Caco-2 (cell line): Measurements from ENCODE around the gene PLPP1. TPM values are rescaled to one million over a fixed set of nuclear protein-coding genes. Genes with fewer than 3 reads are reported as not detected.

ENCODE experiments used
- BruUV-seq: library from RNA; stranded (reverse); fragments of 400-500 nt; replicated peaks from 2 replicates; lab custom pipeline; 2021; lab: Mats Ljungman, UMichigan
- CTCF ChIA-PET: fragments of 300-600 bp; sonication (Branson Sonifier 250); formaldehyde crosslinking; loops from one replicate; lab custom pipeline; 2022; ENCODE audit warnings: antibody characterized with exemption; lab: Charles Lee
- POLR2A ChIA-PET: fragments of 300-600 bp; sonication (Branson Sonifier 250); formaldehyde crosslinking; loops from one replicate; lab custom pipeline; 2022; ENCODE audit warnings: antibody characterized with exemption; lab: Charles Lee
- DNase-seq, 2 experiments: peaks; one replicate each; pipeline versions ENCODE4 v3.0.0 to v3.0.0-alpha.2; 2020 to 2022
- H3K27me3 ChIP-seq: replicated peaks from 2 replicates; pipeline ENCODE4 v1.6.0; 2011; ENCODE audit warnings: low read length; ENCODE audit not compliant: control insufficient read depth, insufficient read depth
- H3K36me3 ChIP-seq: 2 replicates; pipeline ENCODE4 v1.5.1; 2011; ENCODE audit warnings: low read length; ENCODE audit not compliant: control insufficient read depth, insufficient read depth
- H3K4me1 ChIP-seq: fragments of 250-450 bp; sonication (Bioruptor Pico); 2 replicates; pipeline ENCODE4 v1.5.1; 2020; ENCODE audit warnings: mild to moderate bottlenecking
- H3K4me3 ChIP-seq: 2 replicates; pipeline ENCODE4 v1.5.1; 2011; ENCODE audit warnings: low read depth, mild to moderate bottlenecking, control low read depth, low read length
- H3K9me3 ChIP-seq: fragments of 250-450 bp; sonication (Bioruptor Pico); 2 replicates; pipeline ENCODE4 v1.5.1; 2020; ENCODE audit warnings: mild to moderate bottlenecking, moderate library complexity
- H3K27ac Mint-ChIP-seq: one replicate; pipeline ENCODE4 v1.8.0; 2022; ENCODE audit warnings: mixed read lengths; ENCODE audit not compliant: unreplicated experiment
- H3K27me3 Mint-ChIP-seq: one replicate; pipeline ENCODE4 v1.8.0; 2022; ENCODE audit warnings: mixed read lengths; ENCODE audit not compliant: insufficient read depth, unreplicated experiment
- H3K36me3 Mint-ChIP-seq: one replicate; pipeline ENCODE4 v1.8.0; 2022; ENCODE audit warnings: mild to moderate bottlenecking, mixed read lengths; ENCODE audit not compliant: insufficient read depth, unreplicated experiment
- H3K4me1 Mint-ChIP-seq: one replicate; pipeline ENCODE4 v1.8.0; 2022; ENCODE audit warnings: low read depth, mixed read lengths; ENCODE audit not compliant: unreplicated experiment
- H3K4me3 Mint-ChIP-seq: one replicate; pipeline ENCODE4 v1.8.0; 2022; ENCODE audit warnings: mild to moderate bottlenecking, moderate library complexity, mixed read lengths; ENCODE audit not compliant: unreplicated experiment
- H3K9me3 Mint-ChIP-seq: one replicate; pipeline ENCODE4 v1.8.0; 2022; ENCODE audit warnings: mixed read lengths; ENCODE audit not compliant: unreplicated experiment
- CTCF ChIP-seq, 2 experiments: fragments of 200-600 bp in 1 of 2; IDR thresholded peaks; 1 replicate in 1 of 2; 2 replicates in 1 of 2; pipeline versions ENCODE4 v1.5.1 to v1.8.0; 2011 to 2022; ENCODE audit warnings: antibody characterized with exemption in 1 of 2, control low read depth in 1 of 2, inconsistent platforms in 1 of 2, low read depth in 1 of 2, low read length in 1 of 2, mild to moderate bottlenecking in 1 of 2, moderate library complexity in 1 of 2; ENCODE audit not compliant: insufficient read depth in 1 of 2, severe bottlenecking in 1 of 2, unreplicated experiment in 1 of 2
- intact Hi-C: fragments of 100-400 bp; cut with micrococcal nuclease; formaldehyde crosslinking; loops from one replicate; pipeline ENCODE4 v1.10.0; 2022; ENCODE audit not compliant: unreplicated experiment
- total RNA-seq: library from RNA; stranded (reverse); gene quantifications from 2 replicates; pipeline ENCODE4 v1.2.3, GENCODE V29; 2022

The PLPP1 gene
- total RNA-seq, 1 experiment from 2014 or later: 49.4 TPM

GRCh38 chr5:55427157-55427556 lies 107.6 kb downstream of the PLPP1 start:
- peaks cover 9% of the 10 kb centered on the region for H3K36me3 ChIP-seq
- peaks cover 4% of the 10 kb centered on the region; the same call in 1 of the 2 replicates for H3K9me3 ChIP-seq
- no TSS peak for BruUV-seq
- CTCF ChIA-PET: interaction anchor here (0.6 kb wide), 1 partner anchor 937 kb away, joined by 5 read pairs; no protein-coding TSS in a partner anchor
- TF ChIP-seq CTCF (IDR thresholded peaks at IDR 0.05; ENCODE audit: insufficient read depth in 1 of 2, low read depth in 1 of 2, low read length in 1 of 2, severe bottlenecking in 1 of 2, unreplicated experiment in 1 of 2): no peak
- POLR2A ChIA-PET: no interaction called here
- H3K4me1 ChIP-seq: no peaks in the 10 kb centered on the region
- intact Hi-C loops: no loop called here
- H3K27me3 ChIP-seq: no peaks in the 10 kb centered on the region
- no peaks in the 10 kb centered on the region for H3K9me3 Mint-ChIP-seq
- H3K36me3 Mint-ChIP-seq: peaks cover 100% of the 10 kb centered on the region
- H3K4me3 ChIP-seq: no peak overlapping the region
- no peak overlapping the region for H3K27ac Mint-ChIP-seq
- no peaks in the 10 kb centered on the region for H3K27me3 Mint-ChIP-seq
- no peak overlapping the region for H3K4me3 Mint-ChIP-seq
- no peak for DNase-seq
- H3K4me1 Mint-ChIP-seq: no peaks in the 10 kb centered on the region

- TF ChIP-seq CTCF (IDR thresholded peaks at IDR 0.05; ENCODE audit: insufficient read depth in 1 of 2, low read depth in 1 of 2, low read length in 1 of 2, severe bottlenecking in 1 of 2, unreplicated experiment in 1 of 2): no peak
- ChIA-PET CTCF (no interaction called here), POLR2A (no interaction called here)
- peaks cover 95% of the 10 kb centered on the region for H3K36me3 Mint-ChIP-seq
- no TSS peak for BruUV-seq
- no peaks in the 10 kb centered on the region for H3K27me3 Mint-ChIP-seq
- H3K4me1 Mint-ChIP-seq: no peaks in the 10 kb centered on the region
- no peak overlapping the region for H3K4me3 Mint-ChIP-seq
- Histone ChIP-seq H3K36me3 (peaks cover 9% of the 10 kb centered on the region), H3K9me3 (peaks cover under 1% of the 10 kb centered on the region; the same call in 1 of the 2 replicates), H3K4me3 (no peak overlapping the region), H3K4me1 (no peaks in the 10 kb centered on the region), H3K27me3 (no peaks in the 10 kb centered on the region)
- H3K9me3 Mint-ChIP-seq: no peaks in the 10 kb centered on the region
- no peak for DNase-seq
- intact Hi-C loops: no loop called here
- no peak overlapping the region for H3K27ac Mint-ChIP-seq
These were observed 108.3 kb downstream of the PLPP1 start for GRCh38 chr5:55426455-55426854.

DNA sequence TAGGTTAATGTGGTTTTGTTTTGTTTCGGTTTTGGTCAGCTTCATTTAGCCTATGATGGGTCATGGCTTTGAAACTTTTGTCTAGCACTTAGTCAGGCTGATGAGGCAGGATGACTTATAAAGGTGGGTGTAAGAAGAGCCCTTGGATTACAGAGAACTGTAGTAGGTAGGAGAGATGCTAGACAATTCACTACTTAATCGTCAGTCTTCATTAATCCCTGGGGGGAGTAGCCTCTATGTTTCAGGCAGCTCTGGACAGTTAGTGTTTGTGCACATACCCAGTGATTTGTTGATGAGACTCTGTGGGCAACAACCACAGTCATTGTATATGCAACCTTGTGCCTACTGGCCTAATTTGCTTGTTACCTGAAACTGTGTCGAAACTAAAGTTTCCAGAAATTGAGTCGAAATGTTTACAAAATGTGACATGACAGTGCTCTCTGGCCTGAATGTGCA lies 113.7 kb downstream of the PLPP1 start:
- peaks cover 17% of the 10 kb centered on the region for H3K4me1 Mint-ChIP-seq
- ChIA-PET POLR2A (no interaction called here), CTCF (interaction anchor here (1.3 kb wide), 1 partner anchor 271 kb away, joined by 5 read pairs; no protein-coding TSS in a partner anchor)
- no peak for DNase-seq
- intact Hi-C loops: no loop called here
- H3K4me1 ChIP-seq: peaks cover 18% of the 10 kb centered on the region
- H3K36me3 ChIP-seq: peaks cover 3% of the 10 kb centered on the region
- no peak overlapping the region for H3K4me3 Mint-ChIP-seq
- peaks cover 84% of the 10 kb centered on the region for H3K36me3 Mint-ChIP-seq
- H3K4me3 ChIP-seq: no peak overlapping the region
- H3K9me3 ChIP-seq: no peaks in the 10 kb centered on the region
- no peak overlapping the region for H3K27ac Mint-ChIP-seq
- TF ChIP-seq CTCF (IDR thresholded peaks at IDR 0.05; ENCODE audit: insufficient read depth in 1 of 2, low read depth in 1 of 2, low read length in 1 of 2, severe bottlenecking in 1 of 2, unreplicated experiment in 1 of 2): no peak
- H3K9me3 Mint-ChIP-seq: no peaks in the 10 kb centered on the region
- no peaks in the 10 kb centered on the region for H3K27me3 Mint-ChIP-seq
- no TSS peak for BruUV-seq
- no peaks in the 10 kb centered on the region for H3K27me3 ChIP-seq
